NCI-H82 treated with DMSO at 0.1 percent for 48 hours (cell line): ENCODE data around the gene KCNG4.
"Not testable (repeated sequence)": the region's sequence is repeated elsewhere in the genome, so short reads cannot be mapped to it uniquely, and the experiment has no call there.

Experiments used
- DNase-seq: peaks from one replicate; lab custom pipeline; 2025; ENCODE audit not compliant: unreplicated experiment; lab: John Stamatoyannopoulos, UW

The KCNG4 gene

GRCh38 chr16:84237994-84238750 lies 1.6 kb downstream of the KCNG4 start:
- DNase-seq, result no peak

GRCh38 chr16:84236671-84237070 lies 3.1 kb downstream of the KCNG4 start:
- no peak for DNase-seq

GRCh38 chr16:84234321-84235241 lies 5.2 kb downstream of the KCNG4 start:
- DNase-seq, result peak; percentile 24

GRCh38 chr16:84233748-84234147 lies 6.1 kb downstream of the KCNG4 start:
- no peak for DNase-seq

GRCh38 chr16:84232969-84233368 lies 6.8 kb downstream of the KCNG4 start:
- DNase-seq, result no peak

- DNase-seq, result no peak
Measured at GRCh38 chr16:84232060-84232459, 7.8 kb downstream of the KCNG4 start.

- no peak for DNase-seq
Measured at GRCh38 chr16:84229471-84229870, 10.3 kb downstream of the KCNG4 start.

- DNase-seq, result no peak
Measured at GRCh38 chr16:84228256-84228838, 11.5 kb downstream of the KCNG4 start.

GRCh38 chr16:84227548-84227947 lies 12.3 kb downstream of the KCNG4 start:
- DNase-seq, result no peak

GRCh38 chr16:84226026-84226425 lies 13.8 kb downstream of the KCNG4 start:
- no peak for DNase-seq

GRCh38 chr16:84225571-84225970 lies 14.2 kb downstream of the KCNG4 start:
- DNase-seq, result no peak

- DNase-seq, result no peak
Measured at GRCh38 chr16:84225126-84225525, 14.7 kb downstream of the KCNG4 start.

GRCh38 chr16:84224554-84224953 lies 15.3 kb downstream of the KCNG4 start:
- DNase-seq, result no peak

GRCh38 chr16:84223456-84223855 lies 16.4 kb downstream of the KCNG4 start:
- no peak for DNase-seq

GRCh38 chr16:84220851-84221250 lies 19.0 kb downstream of the KCNG4 start:
- no peak for DNase-seq

GRCh38 chr16:84218956-84219355 lies 20.9 kb downstream of the KCNG4 start:
- DNase-seq, result no peak

GRCh38 chr16:84218176-84218823 lies 21.5 kb downstream of the KCNG4 start:
- DNase-seq, result no peak

- not testable (repeated sequence) for DNase-seq
Measured at GRCh38 chr16:84216144-84216543, 23.7 kb downstream of the KCNG4 start.

- no peak for DNase-seq
Measured at GRCh38 chr16:84215531-84215930, 24.3 kb downstream of the KCNG4 start.

- DNase-seq, result no peak
Measured at GRCh38 chr16:84214451-84215066, 25.3 kb downstream of the KCNG4 start.

- DNase-seq, result no peak
Measured at GRCh38 chr16:84212631-84213030, 27.2 kb downstream of the KCNG4 start.
